Gastrocnemius medialis (tissue), 4 donors: ENCODE data around the gene GLUD1.

Source experiments
- CTCF ChIP-seq, 5 experiments: fragments of 450-650 bp in 3 of 5; fragments of 200-600 bp in 2 of 5; sonication (generic) in 2 of 5; IDR thresholded peaks in 4 of 5; conservative IDR thresholded peaks in 1 of 5; 1 replicate in 4 of 5; 2 replicates in 1 of 5; pipeline ENCODE4 v1.5.1; 2016 to 2019; ENCODE audit warnings: antibody characterized with exemption in 5 of 5, mild to moderate bottlenecking in 3 of 5, moderate library complexity in 3 of 5
- POLR2A ChIP-seq, 2 donors: fragments of 450-650 bp; IDR thresholded peaks; one replicate each; pipeline ENCODE4 v1.6.1; 2017; ENCODE audit warnings: antibody characterized with exemption in 2 of 2, mild to moderate bottlenecking in 2 of 2, moderate library complexity in 2 of 2

- TF ChIP-seq POLR2A (IDR thresholded peaks at IDR 0.05) (no peak), CTCF (IDR thresholded peaks at IDR 0.05 in 4 of 5, conservative IDR thresholded peaks at IDR 0.05 in 1 of 5) (no peak)
Measured at GRCh38 chr10:87105446-87106124, 10.9 kb upstream of the GLUD1 start.
